H1 (cell line): ENCODE results near the gene SFXN2. TPM values are rescaled to one million over a fixed set of nuclear protein-coding genes. Genes with fewer than 3 reads are reported as not detected.

Experiments used
- CBX8 ChIP-seq: fragments of 300-800, 300-1000 bp; sonication (generic); IDR thresholded peaks from 2 replicates; pipeline ENCODE4 v1.7.1; 2016; ENCODE audit warnings: low read depth, low read length, borderline replicate concordance
- CHD7 ChIP-seq: fragments of 300-600 bp; sonication (generic); IDR thresholded peaks from 2 replicates; pipeline ENCODE4 v1.7.1; 2012; ENCODE audit warnings: low read length, moderate library complexity, mild to moderate bottlenecking, inconsistent platforms; ENCODE audit not compliant: insufficient replicate concordance
- GABPA ChIP-seq: IDR thresholded peaks from 2 replicates; pipeline ENCODE4 v1.6.1; 2011; ENCODE audit warnings: mild to moderate bottlenecking, low read length, moderate library complexity, borderline replicate concordance; ENCODE audit not compliant: insufficient read depth
- GTF2F1 ChIP-seq: IDR thresholded peaks from 2 replicates; pipeline ENCODE4 v1.6.1; 2012; ENCODE audit warnings: low read depth, low read length, improper control_type of control experiment, borderline replicate concordance
- SIN3A ChIP-seq, 2 experiments: IDR thresholded peaks in 1 of 2; conservative IDR thresholded peaks in 1 of 2; 2 replicates each; pipeline ENCODE4 v1.6.1; 2011 to 2012; ENCODE audit warnings: low read length in 2 of 2, improper control_type of control experiment in 1 of 2, low read depth in 1 of 2, mild to moderate bottlenecking in 1 of 2
- SP2 ChIP-seq: IDR thresholded peaks from 2 replicates; pipeline ENCODE4 v1.6.1; 2012; ENCODE audit warnings: mild to moderate bottlenecking, low read length, inconsistent platforms
- SRF ChIP-seq: IDR thresholded peaks from 2 replicates; pipeline ENCODE4 v1.6.1; 2011; ENCODE audit warnings: mild to moderate bottlenecking, low read depth, low read length, moderate library complexity
- TCF12 ChIP-seq: IDR thresholded peaks from 2 replicates; pipeline ENCODE4 v1.6.1; 2011; ENCODE audit warnings: low read depth, mild to moderate bottlenecking, low read length
- polyA plus RNA-seq, 7 experiments: library from polyadenylated mRNA; depleted of rRNA in 3 of 7; stranded (reverse) in 5 of 7; unstranded in 2 of 7; fragments of >200 nt in 5 of 7; fragments of 200-250 nt in 2 of 7; gene quantifications; 1 replicate in 5 of 7; 2 replicates in 1 of 7; 4 replicates in 1 of 7; pipeline versions ENCODE4 v1.2.1 to v1.2.3, GENCODE V29; 2011 to 2013; ENCODE audit warnings: missing spikeins in 2 of 7, mixed read lengths in 2 of 7
- total RNA-seq: library from RNA; stranded (reverse); fragmentation: NEBNext Ultra II Directional; extraction: Animal tissue kit (Norgen Biotek cat#: 25700); gene quantifications from 2 replicates; pipeline ENCODE4 v1.2.1, GENCODE V29; 2021

The SFXN2 gene
- total and polyA plus RNA-seq, 2 of the 8 experiments (the other 6 are each of a cell fraction or from before 2014, with no cell fraction given) = 20.5 to 23.5 TPM

DNA sequence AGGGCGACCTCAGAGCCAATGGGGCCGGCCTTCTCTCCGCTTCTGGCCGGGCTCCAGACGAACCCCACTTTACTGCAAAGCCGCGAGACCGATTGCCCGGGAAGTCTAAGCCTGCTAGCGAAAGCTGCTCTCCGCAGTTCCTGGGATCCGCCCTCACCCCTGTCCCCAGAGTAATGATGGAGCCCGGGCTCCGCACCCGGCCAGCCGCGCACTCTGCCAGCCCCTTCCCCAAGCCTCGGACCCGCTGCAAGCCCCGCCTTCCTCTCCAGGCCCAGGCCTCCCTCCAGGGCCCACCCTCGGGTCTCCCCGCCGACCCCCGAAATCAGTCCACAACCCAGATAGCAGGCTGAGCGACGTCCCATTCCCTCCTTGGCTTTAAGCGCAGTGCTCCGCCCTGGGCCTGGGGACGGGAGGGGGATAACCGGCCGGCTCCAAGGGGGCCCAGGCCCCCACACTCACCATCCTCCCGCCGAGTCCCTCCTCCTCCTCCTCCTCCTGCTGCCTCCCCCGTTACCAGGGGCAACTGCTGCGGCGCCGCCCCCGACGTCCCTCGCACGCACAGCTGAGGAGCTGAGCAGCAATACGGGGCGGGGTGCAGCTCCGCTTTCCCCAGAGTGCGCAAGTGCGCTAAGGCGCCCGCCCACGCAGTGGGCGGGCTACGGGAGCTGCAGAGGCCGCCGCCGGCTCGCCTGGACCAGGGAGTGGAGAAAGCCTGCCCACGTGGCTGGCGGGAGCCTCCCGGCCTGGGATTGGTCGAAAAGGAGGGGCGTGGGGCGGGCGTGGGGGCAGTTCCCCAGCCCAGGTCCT lies 419 bp upstream of the SFXN2 start, which contains the start of gene ARL3 (continued):
- TF ChIP-seq GTF2F1 = 0 out of 2 replicates have a peak, but pooled peaks have one; percentile 6
- TF ChIP-seq SRF = no peak
- 0 out of 2 replicates have a peak, but pooled peaks have one; percentile 10 for TF ChIP-seq TCF12
- TF ChIP-seq CHD7 = no peak
- TF ChIP-seq SIN3A (conservative IDR thresholded peaks at IDR 0.05 in 1 of 2, IDR thresholded peaks at IDR 0.05 in 1 of 2; ENCODE audit: low read depth in 1 of 2, low read length in 2 of 2) = peak; percentile 69 to 87; a peak in 2 of 4 replicates
- 0 out of 2 replicates have a peak, but pooled peaks have one; percentile 26 for TF ChIP-seq GABPA
- no peak for TF ChIP-seq CBX8
- TF ChIP-seq SP2 = no peak
